GM12878 (cell line): ENCODE measurements around the gene CASS4. TPM values are rescaled to one million over a fixed set of nuclear protein-coding genes. Genes with fewer than 3 reads are reported as not detected.
A peak's percentile ranks its signal among the peaks of the same experiment; 100 is the strongest.

Source experiments
- ATF7 ChIP-seq: fragments of 450-650 bp; IDR thresholded peaks from 2 replicates; pipeline ENCODE4 v1.6.1; 2016; ENCODE audit warnings: low read depth, mild to moderate bottlenecking
- BCLAF1 ChIP-seq: fragments of 450-650 bp; IDR thresholded peaks from 2 replicates; pipeline ENCODE4 v1.6.1; 2017; ENCODE audit warnings: antibody characterized with exemption, mild to moderate bottlenecking, moderate library complexity
- CREB1 ChIP-seq: IDR thresholded peaks from 2 replicates; pipeline ENCODE4 v1.6.1; 2012; ENCODE audit warnings: low read depth, mild to moderate bottlenecking, inconsistent platforms
- DPF2 ChIP-seq: fragments of 450-650 bp; IDR thresholded peaks from 2 replicates; pipeline ENCODE4 v1.6.1; 2017; ENCODE audit warnings: mild to moderate bottlenecking
- FOXM1 ChIP-seq: IDR thresholded peaks from 2 replicates; pipeline ENCODE4 v1.6.1; 2012; ENCODE audit warnings: low read depth, mild to moderate bottlenecking, inconsistent platforms, low read length, moderate library complexity
- IKZF1 ChIP-seq: fragments of 450-650 bp; conservative IDR thresholded peaks from 2 replicates; pipeline ENCODE4 v1.6.1; 2017; ENCODE audit warnings: antibody characterized with exemption, mild to moderate bottlenecking
- IRF4 ChIP-seq: IDR thresholded peaks from 2 replicates; pipeline ENCODE4 v1.6.1; 2011; ENCODE audit warnings: low read depth, low read length
- MLLT1 ChIP-seq: fragments of 450-650 bp; IDR thresholded peaks from 2 replicates; pipeline ENCODE4 v1.6.1; 2016; ENCODE audit warnings: mild to moderate bottlenecking
- NFIC ChIP-seq: IDR thresholded peaks from 2 replicates; pipeline ENCODE4 v1.6.1; 2012; ENCODE audit warnings: low read depth, mild to moderate bottlenecking, inconsistent platforms, low read length, moderate library complexity
- PKNOX1 ChIP-seq: fragments of 450-650 bp; IDR thresholded peaks from 2 replicates; pipeline ENCODE4 v1.6.1; 2016; ENCODE audit warnings: mild to moderate bottlenecking
- POLR2A ChIP-seq: IDR thresholded peaks from 2 replicates; pipeline ENCODE4 v1.6.1; 2011; ENCODE audit warnings: low read depth, mild to moderate bottlenecking, low read length
- POLR2AphosphoS2 ChIP-seq: IDR thresholded peaks from 2 replicates; pipeline ENCODE4 v1.6.1; 2011; ENCODE audit warnings: low read depth, mild to moderate bottlenecking, low read length, improper control_type of control experiment, moderate library complexity
- REST ChIP-seq: IDR thresholded peaks from 2 replicates; pipeline ENCODE4 v1.6.1; 2012; ENCODE audit warnings: mild to moderate bottlenecking, low read depth, low read length
- RFX5 ChIP-seq: IDR thresholded peaks from 2 replicates; pipeline ENCODE4 v1.6.1; 2011; ENCODE audit warnings: low read depth, low read length, improper control_type of control experiment
- STAT1 ChIP-seq: fragments of 450-650 bp; conservative IDR thresholded peaks from 2 replicates; pipeline ENCODE4 v1.6.1; 2014; ENCODE audit warnings: antibody characterized with exemption, mild to moderate bottlenecking
- TARDBP ChIP-seq: IDR thresholded peaks from 2 replicates; pipeline ENCODE4 v1.6.1; 2016; ENCODE audit warnings: borderline replicate concordance
- TCF7 ChIP-seq: IDR thresholded peaks from 2 replicates; pipeline ENCODE4 v1.6.1; 2014; ENCODE audit warnings: antibody characterized with exemption, borderline replicate concordance
- WRNIP1 ChIP-seq: IDR thresholded peaks from 2 replicates; pipeline ENCODE4 v1.6.1; 2011; ENCODE audit warnings: low read depth, low read length, improper control_type of control experiment, borderline replicate concordance
- ZBTB33 ChIP-seq: fragments of 450-650 bp; IDR thresholded peaks from 2 replicates; pipeline ENCODE4 v1.6.1; 2017; ENCODE audit warnings: mild to moderate bottlenecking
- ZSCAN29 ChIP-seq: fragments of 450-650 bp; IDR thresholded peaks from 2 replicates; pipeline ENCODE4 v1.6.1; 2017; ENCODE audit warnings: mild to moderate bottlenecking, moderate library complexity
- polyA plus RNA-seq, 11 experiments: library from polyadenylated mRNA; depleted of rRNA in 4 of 11; unstranded in 6 of 11; stranded (reverse) in 5 of 11; fragments of >200 nt; fragmentation: Nextera tagmentation in 4 of 11; fragmentation: Illumina TruSeq in 1 of 11; extraction: Ambion mirVana in 4 of 11; extraction: Trizol in 1 of 11; gene quantifications; 1 replicate in 1 of 11; 2 replicates in 10 of 11; pipeline versions ENCODE4 v1.2.1 to v1.2.3, GENCODE V29; 2011 to 2016; ENCODE audit warnings: inconsistent platforms in 2 of 11, missing spikeins in 2 of 11, low read depth in 1 of 11
- total RNA-seq, 4 experiments: library from RNA; depleted of rRNA in 3 of 4; stranded (reverse); fragments of >200 nt in 3 of 4; fragmentation: Illumina TruSeq in 1 of 4; extraction: Trizol in 1 of 4; gene quantifications; 2 replicates each; pipeline versions ENCODE4 v1.2.1 to v1.2.3, GENCODE V29; 2013 to 2021

The CASS4 gene
- total and polyA plus RNA-seq, 10 of the 15 experiments (the other 5 are each of a cell fraction or from before 2014, with no cell fraction given), result 0.04 to 0.24 (median 0.11) TPM; not detected in 1

- no peak for TF ChIP-seq ZBTB33
- no peak for TF ChIP-seq REST
- TF ChIP-seq CREB1, result no peak
- peak; percentile 59; the same call in 1 of the 2 replicates for TF ChIP-seq FOXM1
- no peak for TF ChIP-seq POLR2A
- TF ChIP-seq ZSCAN29, result no peak
- TF ChIP-seq IKZF1, result peak; percentile 59
- TF ChIP-seq POLR2AphosphoS2, result no peak
- TF ChIP-seq NFIC, result peak; percentile 69; the same call in 1 of the 2 replicates
- peak; percentile 53 for TF ChIP-seq DPF2
- TF ChIP-seq IRF4, result 0 out of 2 replicates have a peak, but pooled peaks have one; percentile 39
- TF ChIP-seq RFX5, result no peak
- TF ChIP-seq WRNIP1, result no peak
- no peak for TF ChIP-seq STAT1
- peak; percentile 75; the same call in 1 of the 2 replicates for TF ChIP-seq MLLT1
- no peak for TF ChIP-seq ATF7
- no peak for TF ChIP-seq TCF7
- no peak for TF ChIP-seq BCLAF1
- TF ChIP-seq TARDBP, result no peak
- peak; percentile 48; the same call in 1 of the 2 replicates for TF ChIP-seq PKNOX1
Measured at GRCh38 chr20:56440346-56441007, 28.4 kb downstream of the CASS4 start (continued).
